NCI-H2227 (cell line): ENCODE results near the gene TOX2.

Source experiments
- DNase-seq: peaks from one replicate; lab custom pipeline; 2025; ENCODE audit not compliant: unreplicated experiment; lab: John Stamatoyannopoulos, UW

The TOX2 gene

GRCh38 chr20:44117296-44118184 is 202.9 kb downstream of the TOX2 start:
- no peak for DNase-seq

GRCh38 chr20:44118185-44119033 is 203.8 kb downstream of the TOX2 start:
- DNase-seq = no peak
